ENCODE measurements around the gene COL1A2. TPM values are rescaled to one million over a fixed set of nuclear protein-coding genes. Genes with fewer than 3 reads are reported as not detected.
A peak's percentile ranks its signal among the peaks of the same experiment; 100 is the strongest.

Gene COL1A2
- total and polyA plus RNA-seq, 2 of the 4 experiments (the other 2 are of a cell fraction), result 1,211 to 4,454 TPM

DNA sequence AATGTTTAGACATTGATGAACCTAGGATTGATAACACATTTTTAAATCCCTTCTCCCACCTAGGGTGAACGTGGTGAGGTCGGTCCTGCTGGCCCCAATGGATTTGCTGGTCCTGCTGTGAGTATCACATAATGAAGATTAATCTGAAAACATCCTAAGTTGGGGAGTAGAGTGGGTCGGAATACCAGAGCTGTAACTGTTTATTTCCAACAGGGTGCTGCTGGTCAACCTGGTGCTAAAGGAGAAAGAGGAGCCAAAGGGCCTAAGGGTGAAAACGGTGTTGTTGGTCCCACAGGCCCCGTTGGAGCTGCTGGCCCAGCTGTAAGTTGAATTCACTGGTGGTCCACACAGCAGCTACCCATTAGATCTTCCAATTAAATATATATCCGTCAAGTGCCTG, 25.6 kb downstream of the COL1A2 start:
- dilution Hi-C loops (cut with HindIII; ENCODE audit: low sequenced_read_pairs, unreplicated experiment) (no loop called here), in situ Hi-C loops (cut with MboI; ENCODE audit: low sequenced_read_pairs) (no loop called here), intact Hi-C loops (cut with micrococcal nuclease) (no loop called here)
- H3K4me2 ChIP-seq (ENCODE audit: low read depth, low read length), result no peak overlapping the region
- POLR2A ChIA-PET (ENCODE audit: unreplicated experiment), result no interaction called here
- no peaks in the 10 kb centered on the region for H3K27me3 ChIP-seq (ENCODE audit: control insufficient read depth, insufficient read depth, low read length)
- H2BK15ac ChIP-seq (ENCODE audit: low read depth, low read length), result peak overlapping the region; percentile 12; the same call in 1 of the 3 replicates
- H3K18ac ChIP-seq (ENCODE audit: low read depth, low read length), result peak overlapping the region; percentile 29
- H3K4ac ChIP-seq (ENCODE audit: low read depth, low read length), result peak overlapping the region; percentile 80
- no peak overlapping the region for H2AK9ac ChIP-seq (replicated peaks; ENCODE audit: low read depth, low read length, poor library complexity)
- no peak overlapping the region for H3K4me3 ChIP-seq (ENCODE audit: insufficient read depth, low read depth, low read length)
- no CpG with 5 or more reads among the region's 6 CpGs for WGBS, 2 experiments (ENCODE audit: extremely low coverage in 2 of 2, insufficient read length in 1 of 2)
- peaks cover 24% of the 10 kb centered on the region for H3K4me1 ChIP-seq (ENCODE audit: control insufficient read depth, insufficient read depth, low read length)
- peak overlapping the region; percentile 86; the same call in 1 of the 2 replicates for H3K23ac ChIP-seq (ENCODE audit: low read depth, low read length)
- H3K27ac ChIP-seq (ENCODE audit: insufficient read depth, low read length), result peak overlapping the region; percentile 81
- H2AK5ac ChIP-seq (ENCODE audit: low read depth, low read length), result peak overlapping the region; percentile 24; the same call in 1 of the 2 replicates
- H2BK5ac ChIP-seq (ENCODE audit: low read depth, low read length, poor library complexity, severe bottlenecking), result peak overlapping the region; percentile 99
- peaks cover 14% of the 10 kb centered on the region for H3K9me1 ChIP-seq (ENCODE audit: insufficient read depth, low read length)
- H3K9me3 ChIP-seq (ENCODE audit: control insufficient read depth, insufficient read depth, low read length), result no peaks in the 10 kb centered on the region
- H2AFZ ChIP-seq (replicated peaks; ENCODE audit: low read length, poor library complexity), result no peak overlapping the region
- H3K14ac ChIP-seq (replicated peaks; ENCODE audit: low read depth, low read length), result peak overlapping the region; percentile 49
- H4K20me1 ChIP-seq (ENCODE audit: insufficient read depth, low read length), result peaks cover 37% of the 10 kb centered on the region
- peak overlapping the region; percentile 9 for H4K5ac ChIP-seq (ENCODE audit: low read depth, low read length)
- CTCF ChIA-PET, result interaction anchor here (0.5 to 0.8 kb wide), 2 partner anchors 125 to 1717 kb away, joined by 3 to 5 read pairs; no protein-coding TSS in a partner anchor
- H3K56ac ChIP-seq (ENCODE audit: extremely low read depth, insufficient read depth, low read length), result peak overlapping the region; percentile 19; the same call in 1 of the 2 replicates
- peaks cover 41 to 49% of the 10 kb centered on the region in 2 experiments for H3K79me1 ChIP-seq (ENCODE audit: low read depth in 1 of 2, low read length in 2 of 2)
- H2BK120ac ChIP-seq (ENCODE audit: low read depth, low read length), result peak overlapping the region; percentile 52
- H4K8ac ChIP-seq (ENCODE audit: low read depth in 2 of 2, low read length in 2 of 2), result peak overlapping the region; percentile 63 to 73; a peak in 2 of 4 replicates
- peak overlapping the region; percentile 16 for H4K91ac ChIP-seq (ENCODE audit: insufficient read depth, low read depth, low read length)
- peaks cover 88% of the 10 kb centered on the region for H3K36me3 ChIP-seq (ENCODE audit: control insufficient read depth, insufficient read depth, low read length)
- TF ChIP-seq MAFK (IDR thresholded peaks at IDR 0.05; ENCODE audit: low read depth, low read length) (no peak), SMC3 (IDR thresholded peaks at IDR 0.05; ENCODE audit: low read depth, low read length) (no peak), FOS (IDR thresholded peaks at IDR 0.05; ENCODE audit: low read depth, low read length) (no peak), RFX5 (IDR thresholded peaks at IDR 0.05; ENCODE audit: low read depth, low read length) (no peak), CHD1 (IDR thresholded peaks at IDR 0.05; ENCODE audit: low read depth, low read length) (no peak), NFE2L2 (IDR thresholded peaks at IDR 0.05; ENCODE audit: low read depth, low read length) (no peak), POLR2A (IDR thresholded peaks at IDR 0.05; ENCODE audit: low read depth, low read length) (no peak), BHLHE40 (IDR thresholded peaks at IDR 0.05; ENCODE audit: low read depth, low read length) (no peak), RCOR1 (IDR thresholded peaks at IDR 0.05; ENCODE audit: insufficient replicate concordance, low read length) (no peak), CEBPB (IDR thresholded peaks at IDR 0.05; ENCODE audit: low read depth, low read length) (no peak), MAZ (IDR thresholded peaks at IDR 0.05; ENCODE audit: borderline replicate concordance, low read depth, low read length) (no peak), MXI1 (IDR thresholded peaks at IDR 0.05; ENCODE audit: borderline replicate concordance, low read depth, low read length) (no peak), RAD21 (IDR thresholded peaks at IDR 0.05; ENCODE audit: low read length) (no peak)
- TF ChIP-seq, protein P1, sequence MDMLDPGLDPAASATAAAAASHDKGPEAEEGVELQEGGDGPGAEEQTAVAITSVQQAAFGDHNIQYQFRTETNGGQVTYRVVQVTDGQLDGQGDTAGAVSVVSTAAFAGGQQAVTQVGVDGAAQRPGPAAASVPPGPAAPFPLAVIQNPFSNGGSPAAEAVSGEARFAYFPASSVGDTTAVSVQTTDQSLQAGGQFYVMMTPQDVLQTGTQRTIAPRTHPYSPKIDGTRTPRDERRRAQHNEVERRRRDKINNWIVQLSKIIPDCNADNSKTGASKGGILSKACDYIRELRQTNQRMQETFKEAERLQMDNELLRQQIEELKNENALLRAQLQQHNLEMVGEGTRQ (IDR thresholded peaks at IDR 0.05; ENCODE audit: low read depth, low read length), result no peak
- TF ChIP-seq, protein P2, sequence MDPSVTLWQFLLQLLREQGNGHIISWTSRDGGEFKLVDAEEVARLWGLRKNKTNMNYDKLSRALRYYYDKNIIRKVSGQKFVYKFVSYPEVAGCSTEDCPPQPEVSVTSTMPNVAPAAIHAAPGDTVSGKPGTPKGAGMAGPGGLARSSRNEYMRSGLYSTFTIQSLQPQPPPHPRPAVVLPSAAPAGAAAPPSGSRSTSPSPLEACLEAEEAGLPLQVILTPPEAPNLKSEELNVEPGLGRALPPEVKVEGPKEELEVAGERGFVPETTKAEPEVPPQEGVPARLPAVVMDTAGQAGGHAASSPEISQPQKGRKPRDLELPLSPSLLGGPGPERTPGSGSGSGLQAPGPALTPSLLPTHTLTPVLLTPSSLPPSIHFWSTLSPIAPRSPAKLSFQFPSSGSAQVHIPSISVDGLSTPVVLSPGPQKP (IDR thresholded peaks at IDR 0.05; ENCODE audit: borderline replicate concordance, low read depth, low read length), result no peak
- TF ChIP-seq, protein P3, sequence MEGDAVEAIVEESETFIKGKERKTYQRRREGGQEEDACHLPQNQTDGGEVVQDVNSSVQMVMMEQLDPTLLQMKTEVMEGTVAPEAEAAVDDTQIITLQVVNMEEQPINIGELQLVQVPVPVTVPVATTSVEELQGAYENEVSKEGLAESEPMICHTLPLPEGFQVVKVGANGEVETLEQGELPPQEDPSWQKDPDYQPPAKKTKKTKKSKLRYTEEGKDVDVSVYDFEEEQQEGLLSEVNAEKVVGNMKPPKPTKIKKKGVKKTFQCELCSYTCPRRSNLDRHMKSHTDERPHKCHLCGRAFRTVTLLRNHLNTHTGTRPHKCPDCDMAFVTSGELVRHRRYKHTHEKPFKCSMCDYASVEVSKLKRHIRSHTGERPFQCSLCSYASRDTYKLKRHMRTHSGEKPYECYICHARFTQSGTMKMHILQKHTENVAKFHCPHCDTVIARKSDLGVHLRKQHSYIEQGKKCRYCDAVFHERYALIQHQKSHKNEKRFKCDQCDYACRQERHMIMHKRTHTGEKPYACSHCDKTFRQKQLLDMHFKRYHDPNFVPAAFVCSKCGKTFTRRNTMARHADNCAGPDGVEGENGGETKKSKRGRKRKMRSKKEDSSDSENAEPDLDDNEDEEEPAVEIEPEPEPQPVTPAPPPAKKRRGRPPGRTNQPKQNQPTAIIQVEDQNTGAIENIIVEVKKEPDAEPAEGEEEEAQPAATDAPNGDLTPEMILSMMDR (conservative IDR thresholded peaks at IDR 0.05; ENCODE audit: low read depth, low read length), result no peak
- peak; percentile 35 for DNase-seq
- peak overlapping the region; percentile 42; the same call in 1 of the 2 replicates for H3K9ac ChIP-seq (ENCODE audit: low read depth, low read length)
- no peak for ATAC-seq (ENCODE audit: low read depth)
- BruUV-seq (replicated peaks), result no TSS peak
- H2BK20ac ChIP-seq (ENCODE audit: low read depth, low read length), result peak overlapping the region; percentile 5
